Activated CD8-positive, alpha-beta memory T cell treated with anti-CD3 and anti-CD28 coated beads for 1 hour (primary cell): Measurements from ENCODE around the gene CRKL.

Experiments
- DNase-seq, 2 donors: peaks; one replicate each; pipeline ENCODE4 v3.0.0-alpha.2; 2020; ENCODE audit warnings: low read depth in 1 of 2; ENCODE audit errors: extremely low read depth in 1 of 2

CRKL gene

GRCh38 chr22:20994128-20994901 is 77.1 kb downstream of the CRKL start:
- DNase-seq, result no peak

GRCh38 chr22:20994902-20995241 is 77.7 kb downstream of the CRKL start:
- DNase-seq, result no peak

GRCh38 chr22:20995329-20996030 is 78.3 kb downstream of the CRKL start:
- DNase-seq, result no peak

GRCh38 chr22:20996031-20996410 is 78.8 kb downstream of the CRKL start:
- DNase-seq, result no peak

- DNase-seq, result no peak
Measured at GRCh38 chr22:20996598-20997535, 79.7 kb downstream of the CRKL start.

GRCh38 chr22:20997536-20998257 is 80.5 kb downstream of the CRKL start:
- no peak for DNase-seq

- no peak for DNase-seq
Measured at GRCh38 chr22:20998411-20999336, 81.5 kb downstream of the CRKL start.

GRCh38 chr22:20999350-21000206 is 82.4 kb downstream of the CRKL start:
- no peak for DNase-seq

- DNase-seq, result no peak
Measured at GRCh38 chr22:21000207-21000986, 83.2 kb downstream of the CRKL start.

- no peak for DNase-seq
Measured at GRCh38 chr22:21000987-21001600, 83.9 kb downstream of the CRKL start.

GRCh38 chr22:21001601-21002325 is 84.6 kb downstream of the CRKL start, which contains the start of gene THAP7:
Gene THAP7, minus strand, starts transcription at chr22:21002118. Its CDS starts 207 bp downstream, at chr22:21001911.
- DNase-seq, result peak; percentile 90 to 97
